ENCODE measurements around the gene SPRYD4. TPM values are rescaled to one million over a fixed set of nuclear protein-coding genes. Genes with fewer than 3 reads are reported as not detected.

The SPRYD4 gene
- total RNA-seq, 4 donors from 2014 or later, result 2.4 to 3.1 (median 2.8) TPM

GRCh38 chr12:56522411-56523193 lies 54.2 kb downstream of the SPRYD4 start:
- Histone ChIP-seq H3K4me3 (peak overlapping the region; percentile 40 to 67 (median 48)), H3K36me3 (no peaks in the 10 kb centered on the region), H3K27ac (peak overlapping the region; percentile 81 to 97 (median 92)), H3K4me1 (peaks cover 0 to 81% (median 18%) of the 10 kb centered on the region in 4 donors), H3K27me3 (no peaks in the 10 kb centered on the region), H3K9me3 (no peaks in the 10 kb centered on the region)
- 8 to 13% methylated on average over 4 of the region's 4 CpGs for WGBS, 2 donors
- no peak for DNase-seq (ENCODE audit: low spot score in 2 of 2)
- no peak for TF ChIP-seq EP300 (IDR thresholded peaks at IDR 0.05)
- TF ChIP-seq CTCF (IDR thresholded peaks at IDR 0.05), result no peak

GRCh38 chr12:56528846-56529245 lies 60.5 kb downstream of the SPRYD4 start:
- Histone ChIP-seq H3K4me1 (peaks cover 0 to 69% (median 14%) of the 10 kb centered on the region in 4 donors), H3K9me3 (no peaks in the 10 kb centered on the region), H3K36me3 (no peaks in the 10 kb centered on the region), H3K27me3 (no peaks in the 10 kb centered on the region), H3K4me3 (no peak overlapping the region), H3K27ac (peak overlapping the region in 1 of 4 donors; percentile 20)
- no peak for DNase-seq (ENCODE audit: low spot score in 2 of 2)
- WGBS, 2 donors, result 84 to 91% methylated on average over 1 of the region's 1 CpG
- TF ChIP-seq CTCF (IDR thresholded peaks at IDR 0.05), result no peak

Other genes with a start within 250 kb of the SPRYD4 start
- 10 to 100 TPM; 50.0 to 81.6 (median 62.0) TPM for gene RNF41, start 246.7 kb upstream of the SPRYD4 start, total RNA-seq
- gene NABP2, start 244.2 kb upstream of the SPRYD4 start, total RNA-seq, result 10 to 100 TPM; 15.1 to 41.7 (median 24.6) TPM
- 1 to 10 TPM in 1 of 4 donors, not detected in 3; 1.5 TPM for gene SLC39A5, start 238.5 kb upstream of the SPRYD4 start, total RNA-seq
- 10 to 100 TPM; 14.6 to 42.4 (median 23.9) TPM for gene ANKRD52, start 210.2 kb upstream of the SPRYD4 start, total RNA-seq
- gene COQ10A, start 201.6 kb upstream of the SPRYD4 start, total RNA-seq, result 10 to 100 TPM; 14.0 to 26.1 (median 22.8) TPM
- 100 to 1,000 TPM in 1 of 4 donors, 10 to 100 TPM in 3; 63.7 to 112 (median 84.2) TPM for gene CS, start 168.2 kb upstream of the SPRYD4 start, total RNA-seq
- 100 to 1,000 TPM in 2 of 4 donors, 10 to 100 TPM in 2; 94.9 to 141 (median 109) TPM for gene CNPY2, start 152.6 kb upstream of the SPRYD4 start, total RNA-seq
- 10 to 100 TPM; 50.1 to 69.8 (median 63.5) TPM for gene PAN2, start 134.6 kb upstream of the SPRYD4 start, total RNA-seq
- not detected for gene IL23A, start 129.7 kb upstream of the SPRYD4 start, total RNA-seq
- 100 to 1,000 TPM; 163 to 296 (median 239) TPM for gene STAT2, start 108.5 kb upstream of the SPRYD4 start, total RNA-seq
- gene APOF, start 105.7 kb upstream of the SPRYD4 start, total RNA-seq, result not detected
- gene TIMELESS, start 19.2 kb upstream of the SPRYD4 start, total RNA-seq, result 1 to 10 TPM; 3.6 to 5.1 (median 4.2) TPM
- gene MIP, start 13.9 kb upstream of the SPRYD4 start, total RNA-seq, result not detected
- gene GLS2, start 19.6 kb downstream of the SPRYD4 start, total RNA-seq, result 1 to 10 TPM in 3 of 4 donors, not detected in 1; 2.1 to 3.1 (median 2.1) TPM
- gene RBMS2, start 53.2 kb downstream of the SPRYD4 start, total RNA-seq, result 10 to 100 TPM; 22.8 to 39.0 (median 31.8) TPM
- 100 to 1,000 TPM; 117 to 178 (median 159) TPM for gene BAZ2A, start 161.7 kb downstream of the SPRYD4 start, total RNA-seq
- 100 to 1,000 TPM; 293 to 326 (median 296) TPM for gene ATP5F1B, start 177.4 kb downstream of the SPRYD4 start, total RNA-seq
- gene PTGES3, start 219.7 kb downstream of the SPRYD4 start, total RNA-seq, result 10 to 100 TPM; 71.0 to 84.0 (median 77.2) TPM

Measured in tibial nerve (tissue), 4 donors.